ENCODE data around the gene PKLR.

DNA sequence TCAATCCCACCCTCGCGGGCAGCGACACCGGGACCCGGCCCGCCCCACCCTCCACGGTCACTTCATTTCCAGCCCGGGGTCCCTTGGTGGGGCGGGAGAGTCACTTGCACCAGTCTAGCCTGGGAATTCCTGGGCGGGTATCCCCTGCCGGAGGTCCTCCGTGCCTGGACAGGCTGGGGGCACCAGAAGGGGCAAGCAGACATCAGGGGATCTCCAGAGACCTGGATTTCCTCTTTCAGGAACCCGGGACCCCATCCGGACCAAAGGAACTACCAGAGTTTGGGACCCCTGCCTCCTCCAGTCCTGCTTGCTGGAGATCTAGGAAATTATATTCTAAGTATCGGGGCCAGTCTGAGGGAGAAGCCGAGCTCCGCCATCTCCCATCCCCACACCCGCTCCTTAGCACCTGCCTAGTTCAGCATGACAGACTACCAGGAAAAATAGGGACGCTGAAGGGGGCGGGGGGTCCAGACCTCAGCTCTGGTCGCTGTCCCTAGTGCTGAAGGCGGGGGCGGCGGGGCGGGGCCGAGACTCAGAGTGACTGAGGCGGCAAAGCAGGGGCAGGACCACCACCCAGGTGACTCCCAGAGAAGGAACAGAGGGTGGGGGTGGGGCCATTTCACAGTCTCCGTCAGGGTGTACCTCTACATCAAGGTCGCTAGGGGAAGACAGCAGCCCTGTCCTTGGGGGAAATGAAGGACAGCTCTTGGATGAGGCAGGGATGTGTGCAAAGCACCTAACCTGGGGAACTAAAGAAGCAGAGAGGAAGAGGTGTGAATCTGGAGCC is 23.1 kb downstream of the PKLR start:
- no peak for TF ChIP-seq POLR2A (IDR thresholded peaks at IDR 0.05)
- peak in 2 of 6 experiments; percentile 24 to 48 for TF ChIP-seq CTCF (IDR thresholded peaks at IDR 0.05)

All from esophagus squamous epithelium (tissue), 4 donors.